ENCODE data around the gene PDCD2.
A peak's percentile ranks its signal among the peaks of the same experiment; 100 is the strongest.

The PDCD2 gene

DNA sequence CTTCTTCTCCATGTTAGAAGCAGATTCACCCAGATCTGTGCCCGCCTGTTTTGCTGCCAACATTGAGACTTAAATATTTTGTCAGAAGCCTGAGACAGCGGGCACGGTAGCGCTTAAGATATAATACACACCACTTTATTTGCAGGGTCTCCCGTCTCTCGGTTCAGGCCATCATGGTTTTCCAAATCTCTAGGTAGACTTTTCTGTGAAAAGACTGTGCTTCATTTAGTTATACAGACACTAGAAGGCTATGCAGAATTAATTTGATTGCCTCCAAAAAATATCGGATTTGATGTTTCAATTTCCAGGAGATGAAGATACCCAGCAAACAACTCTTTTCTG, 29.7 kb downstream of the PDCD2 start:
- ChIA-PET CTCF (no interaction called here), POLR2A (interaction anchor here (3.1 kb wide), 1 partner anchor 29 kb away, joined by 16 read pairs; the partner anchor contains the start of gene PDCD2)
- peak overlapping the region; percentile 98 for H3K4me3 ChIP-seq (ENCODE audit: low read depth, low read length)
- no peaks in the 10 kb centered on the region for H3K9me3 ChIP-seq (ENCODE audit: control insufficient read depth, insufficient read depth, low read depth, low read length)
- peaks cover 9% of the 10 kb centered on the region for H3K4me1 ChIP-seq (ENCODE audit: control insufficient read depth, insufficient read depth, low read length)
- H3K27ac ChIP-seq (ENCODE audit: extremely low read depth, low read depth, low read length), result peak overlapping the region; percentile 60
- peaks cover 7 to 50% of the 10 kb centered on the region in 2 experiments for H3K36me3 ChIP-seq (ENCODE audit: control insufficient read depth in 2 of 2, insufficient read depth in 1 of 2, low read length in 2 of 2)
- no peak for TF ChIP-seq ZNF747 (tag by site-specific recombination; IDR thresholded peaks at IDR 0.05)

DNA sequence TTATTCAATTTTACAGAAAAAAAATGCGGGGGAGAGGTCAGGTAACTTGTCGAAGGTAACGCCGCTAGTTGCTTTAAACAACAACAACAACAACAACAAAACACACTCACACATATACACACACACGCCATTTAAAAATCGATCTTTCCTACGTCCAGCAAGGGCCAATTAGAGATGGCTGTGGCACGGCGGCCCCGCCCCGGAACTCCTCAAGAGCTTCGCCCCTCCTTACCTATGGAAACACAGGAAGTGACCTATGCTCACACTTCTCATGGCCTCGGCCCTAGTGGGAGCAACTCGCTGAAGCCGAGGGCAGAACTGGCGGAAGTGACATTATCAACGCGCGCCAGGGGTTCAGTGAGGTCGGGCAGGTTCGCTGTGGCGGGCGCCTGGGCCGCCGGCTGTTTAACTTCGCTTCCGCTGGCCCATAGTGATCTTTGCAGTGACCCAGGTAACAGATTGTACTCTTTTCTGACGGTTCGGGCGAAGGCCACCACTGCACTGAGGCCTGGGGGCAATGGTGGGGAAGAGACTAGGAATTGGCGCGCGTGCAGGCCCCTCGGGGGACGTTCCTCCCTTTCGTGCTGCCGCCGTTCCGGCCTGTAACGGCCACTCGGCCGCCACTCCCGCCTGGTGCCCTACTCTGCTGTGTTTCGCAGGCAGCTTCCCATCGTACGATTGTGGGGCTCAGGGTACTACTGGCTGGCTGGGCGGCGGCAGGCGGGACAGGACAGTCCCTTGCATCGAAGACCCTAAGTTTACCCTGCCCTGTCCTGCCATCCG, 30.2 kb downstream of the PDCD2 start, which contains the start of gene TBP:
Gene TBP (plus strand): TSS at position 357 of the 783 bp plus-strand sequence. CDS start 2,661 bp downstream, outside the sequence.
- H3K36me3 ChIP-seq (ENCODE audit: control insufficient read depth in 2 of 2, insufficient read depth in 1 of 2, low read length in 2 of 2), result peaks cover 7 to 50% of the 10 kb centered on the region in 2 experiments
- peak within 1 kb of the TSS; percentile 98 for H3K4me3 ChIP-seq (ENCODE audit: low read depth, low read length)
- no peaks in the 10 kb centered on the region for H3K9me3 ChIP-seq (ENCODE audit: control insufficient read depth, insufficient read depth, low read depth, low read length)
- ChIA-PET CTCF (no interaction called here), POLR2A (interaction anchor here (0.9 to 3.1 kb wide), 7 partner anchors 13 to 803 kb away, joined by 3 to 16 read pairs (median 3); partner anchors contain the start of genes DLL1, DYNLT2, ERMARD and PDCD2)
- H3K27ac ChIP-seq (ENCODE audit: extremely low read depth, low read depth, low read length), result peak within 1 kb of the TSS; percentile 66
- H3K4me1 ChIP-seq (ENCODE audit: control insufficient read depth, insufficient read depth, low read length), result peaks cover 9% of the 10 kb centered on the region
- TF ChIP-seq ZNF791 (tag by site-specific recombination; IDR thresholded peaks at IDR 0.05), result no peak
- TF ChIP-seq ZNF114 (tag by site-specific recombination; IDR thresholded peaks at IDR 0.05), result no peak
- no peak for TF ChIP-seq ZNF433 (tag by site-specific recombination; IDR thresholded peaks at IDR 0.05; ENCODE audit: low read depth)
- peak; percentile 67 for TF ChIP-seq ZNF660 (tag by site-specific recombination; IDR thresholded peaks at IDR 0.05)
- TF ChIP-seq HOXA7 (CRISPR knock-in tag; IDR thresholded peaks at IDR 0.05; ENCODE audit: borderline replicate concordance), result no peak
- no peak for TF ChIP-seq ZNF426 (tag by site-specific recombination; IDR thresholded peaks at IDR 0.05)
- no peak for TF ChIP-seq ZNF214 (tag by site-specific recombination; IDR thresholded peaks at IDR 0.05; ENCODE audit: borderline replicate concordance)
- 0 out of 2 replicates have a peak, but pooled peaks have one; percentile 43 for TF ChIP-seq TRIM28 (IDR thresholded peaks at IDR 0.05; ENCODE audit: borderline replicate concordance, low read length)
- TF ChIP-seq TCF7L2 (IDR thresholded peaks at IDR 0.05; ENCODE audit: borderline replicate concordance, low read depth, low read length), result 0 out of 2 replicates have a peak, but pooled peaks have one; percentile 30
- TF ChIP-seq, protein P1, sequence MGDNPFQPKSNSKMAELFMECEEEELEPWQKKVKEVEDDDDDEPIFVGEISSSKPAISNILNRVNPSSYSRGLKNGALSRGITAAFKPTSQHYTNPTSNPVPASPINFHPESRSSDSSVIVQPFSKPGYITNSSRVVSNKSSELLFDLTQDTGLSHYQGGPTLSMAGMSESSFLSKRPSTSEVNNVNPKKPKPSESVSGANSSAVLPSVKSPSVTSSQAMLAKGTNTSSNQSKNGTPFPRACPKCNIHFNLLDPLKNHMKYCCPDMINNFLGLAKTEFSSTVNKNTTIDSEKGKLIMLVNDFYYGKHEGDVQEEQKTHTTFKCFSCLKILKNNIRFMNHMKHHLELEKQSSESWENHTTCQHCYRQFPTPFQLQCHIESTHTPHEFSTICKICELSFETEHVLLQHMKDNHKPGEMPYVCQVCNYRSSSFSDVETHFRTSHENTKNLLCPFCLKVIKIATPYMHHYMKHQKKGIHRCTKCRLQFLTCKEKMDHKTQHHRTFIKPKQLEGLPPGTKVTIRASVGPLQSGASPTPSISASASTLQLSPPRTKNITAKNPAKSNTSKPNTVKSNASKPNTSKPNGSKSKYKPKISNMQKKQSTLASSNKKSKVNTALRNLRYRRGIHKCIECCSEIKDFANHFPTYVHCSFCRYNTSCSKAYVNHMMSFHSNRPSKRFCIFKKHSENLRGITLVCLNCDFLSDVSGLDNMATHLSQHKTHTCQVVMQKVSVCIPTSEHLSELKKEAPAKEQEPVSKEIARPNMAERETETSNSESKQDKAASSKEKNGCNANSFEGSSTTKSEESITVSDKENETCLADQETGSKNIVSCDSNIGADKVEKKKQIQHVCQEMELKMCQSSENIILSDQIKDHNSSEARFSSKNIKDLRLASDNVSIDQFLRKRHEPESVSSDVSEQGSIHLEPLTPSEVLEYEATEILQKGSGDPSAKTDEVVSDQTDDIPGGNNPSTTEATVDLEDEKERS (tag by site-specific recombination; IDR thresholded peaks at IDR 0.05), result no peak
- no peak; the same call in 1 of the 2 replicates for TF ChIP-seq KLF1 (tag by site-specific recombination; IDR thresholded peaks at IDR 0.05)
- peak; percentile 20; the same call in 1 of the 2 replicates for TF ChIP-seq ZFP69B (tag by site-specific recombination; IDR thresholded peaks at IDR 0.05)
- TF ChIP-seq ZNF623 (tag by site-specific recombination; IDR thresholded peaks at IDR 0.05), result no peak; the same call in 1 of the 2 replicates
- TF ChIP-seq ZNF121 (tag by site-specific recombination; IDR thresholded peaks at IDR 0.05), result no peak
- TF ChIP-seq ZNF266 (tag by site-specific recombination; IDR thresholded peaks at IDR 0.05; ENCODE audit: low read depth), result 0 out of 2 replicates have a peak, but pooled peaks have one; percentile 7
- TF ChIP-seq ZNF843 (tag by site-specific recombination; IDR thresholded peaks at IDR 0.05), result 0 out of 2 replicates have a peak, but pooled peaks have one; percentile 20
- TF ChIP-seq, protein P2, sequence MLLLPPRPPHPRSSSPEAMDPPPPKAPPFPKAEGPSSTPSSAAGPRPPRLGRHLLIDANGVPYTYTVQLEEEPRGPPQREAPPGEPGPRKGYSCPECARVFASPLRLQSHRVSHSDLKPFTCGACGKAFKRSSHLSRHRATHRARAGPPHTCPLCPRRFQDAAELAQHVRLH (tag by site-specific recombination; IDR thresholded peaks at IDR 0.05), result peak; percentile 82
- TF ChIP-seq ZNF184 (tag by site-specific recombination; IDR thresholded peaks at IDR 0.05), result no peak
- no peak for TF ChIP-seq ZNF174 (tag by site-specific recombination; IDR thresholded peaks at IDR 0.05)
- no peak for TF ChIP-seq ZNF558 (tag by site-specific recombination; IDR thresholded peaks at IDR 0.05)
- TF ChIP-seq ZNF2 (tag by site-specific recombination; IDR thresholded peaks at IDR 0.05), result peak; percentile 81
- no peak for TF ChIP-seq ZNF324 (tag by site-specific recombination; IDR thresholded peaks at IDR 0.05)
- no peak for TF ChIP-seq ZNF624 (tag by site-specific recombination; IDR thresholded peaks at IDR 0.05)
- TF ChIP-seq, protein P3, sequence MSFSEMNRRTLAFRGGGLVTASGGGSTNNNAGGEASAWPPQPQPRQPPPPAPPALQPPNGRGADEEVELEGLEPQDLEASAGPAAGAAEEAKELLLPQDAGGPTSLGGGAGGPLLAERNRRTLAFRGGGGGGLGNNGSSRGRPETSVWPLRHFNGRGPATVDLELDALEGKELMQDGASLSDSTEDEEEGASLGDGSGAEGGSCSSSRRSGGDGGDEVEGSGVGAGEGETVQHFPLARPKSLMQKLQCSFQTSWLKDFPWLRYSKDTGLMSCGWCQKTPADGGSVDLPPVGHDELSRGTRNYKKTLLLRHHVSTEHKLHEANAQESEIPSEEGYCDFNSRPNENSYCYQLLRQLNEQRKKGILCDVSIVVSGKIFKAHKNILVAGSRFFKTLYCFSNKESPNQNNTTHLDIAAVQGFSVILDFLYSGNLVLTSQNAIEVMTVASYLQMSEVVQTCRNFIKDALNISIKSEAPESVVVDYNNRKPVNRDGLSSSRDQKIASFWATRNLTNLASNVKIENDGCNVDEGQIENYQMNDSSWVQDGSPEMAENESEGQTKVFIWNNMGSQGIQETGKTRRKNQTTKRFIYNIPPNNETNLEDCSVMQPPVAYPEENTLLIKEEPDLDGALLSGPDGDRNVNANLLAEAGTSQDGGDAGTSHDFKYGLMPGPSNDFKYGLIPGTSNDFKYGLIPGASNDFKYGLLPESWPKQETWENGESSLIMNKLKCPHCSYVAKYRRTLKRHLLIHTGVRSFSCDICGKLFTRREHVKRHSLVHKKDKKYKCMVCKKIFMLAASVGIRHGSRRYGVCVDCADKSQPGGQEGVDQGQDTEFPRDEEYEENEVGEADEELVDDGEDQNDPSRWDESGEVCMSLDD (tag by site-specific recombination; IDR thresholded peaks at IDR 0.05), result peak; percentile 75
- no peak for TF ChIP-seq EGR2 (tag by site-specific recombination; IDR thresholded peaks at IDR 0.05; ENCODE audit: low read depth)
- peak; percentile 72; the same call in 1 of the 2 replicates for TF ChIP-seq ZFP37 (tag by site-specific recombination; IDR thresholded peaks at IDR 0.05)
- TF ChIP-seq ZBTB17 (tag by site-specific recombination; IDR thresholded peaks at IDR 0.05), result peak; percentile 86
- no peak for TF ChIP-seq ZNF391 (tag by site-specific recombination; IDR thresholded peaks at IDR 0.05; ENCODE audit: borderline replicate concordance, low read depth)
